ENCODE data around the gene TOMM70. TPM values are rescaled to one million over a fixed set of nuclear protein-coding genes. Genes with fewer than 3 reads are reported as not detected.

TOMM70 gene
- total RNA-seq, 2 donors from 2014 or later = 23.6 to 26.4 TPM

DNA sequence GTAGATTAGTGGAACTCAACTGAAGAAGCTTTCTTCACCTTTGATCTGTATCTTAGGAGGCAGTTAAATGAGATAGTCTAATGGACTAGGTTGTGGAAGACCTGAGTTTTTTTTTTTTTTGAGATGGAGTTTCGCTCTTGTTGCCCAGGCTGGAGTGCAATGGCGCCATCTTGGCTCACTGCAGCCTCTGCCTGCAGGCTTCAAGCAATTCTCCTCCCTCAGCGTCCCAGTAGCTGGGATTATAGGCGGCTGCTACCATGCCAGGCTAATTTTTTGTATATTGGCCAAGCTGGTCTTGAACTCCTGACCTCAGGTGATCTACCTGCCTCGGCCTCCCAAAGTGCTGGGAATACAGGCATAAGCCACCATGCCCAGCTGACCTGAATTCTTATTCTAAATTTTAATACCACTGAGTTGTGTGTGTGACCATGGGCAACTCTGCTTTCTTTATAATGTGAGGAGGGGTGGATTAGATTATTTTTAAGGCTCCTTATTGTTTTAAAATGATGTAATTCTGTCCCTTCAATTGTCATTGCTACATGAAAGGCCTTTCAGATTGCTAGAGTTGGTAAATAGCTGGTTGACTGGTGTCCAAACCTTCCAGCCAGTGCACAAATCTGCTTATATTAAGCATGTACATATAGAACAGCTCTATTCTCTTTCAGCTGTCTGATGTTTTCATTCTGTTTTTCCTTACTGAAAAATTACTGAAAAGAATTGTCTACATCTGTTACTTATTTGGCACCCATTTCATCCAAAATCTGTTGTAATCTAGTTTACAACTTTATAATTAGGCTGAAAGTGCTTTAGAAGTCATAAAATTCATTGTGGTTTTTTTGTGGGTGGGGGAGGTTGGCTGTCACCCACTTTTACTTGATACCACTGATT, 2.7 kb upstream of the TOMM70 start:
- Mint-ChIP-seq H3K27ac (no peak overlapping the region), H3K4me1 (peaks cover 29% of the 10 kb centered on the region), H3K36me3 (ENCODE audit: low read depth) (no peaks in the 10 kb centered on the region), H3K4me3 (no peak overlapping the region), H3K27me3 (no peaks in the 10 kb centered on the region)
- no peak for ATAC-seq
- H3K9me3 ChIP-seq (ENCODE audit: control insufficient read depth, low read length, poor library complexity, severe bottlenecking) = no peaks in the 10 kb centered on the region
- no peak for DNase-seq

DNA sequence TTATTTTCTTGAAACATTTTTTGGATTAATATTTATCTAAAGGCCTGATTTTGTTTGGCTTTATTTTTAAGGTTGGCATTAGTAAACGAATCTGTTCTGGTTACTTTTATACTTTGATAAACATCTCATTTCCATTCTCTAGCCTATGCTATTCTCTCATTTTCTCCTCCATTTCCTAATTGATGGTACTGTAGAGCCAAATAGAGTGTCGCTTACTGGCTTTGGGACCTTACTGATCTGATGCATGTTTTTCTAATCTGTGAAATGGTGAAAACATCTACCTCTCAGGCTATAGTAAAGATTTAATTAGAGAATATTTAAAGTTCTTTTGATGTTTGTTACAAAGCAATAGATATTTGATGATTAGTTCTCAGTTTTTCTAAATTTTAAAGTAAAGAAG, 2.0 kb upstream of the TOMM70 start:
- H3K4me3 Mint-ChIP-seq = no peak overlapping the region
- H3K36me3 Mint-ChIP-seq (ENCODE audit: low read depth) = no peaks in the 10 kb centered on the region
- H3K27me3 Mint-ChIP-seq = no peaks in the 10 kb centered on the region
- DNase-seq (no peak), ATAC-seq (no peak)
- peaks cover 30% of the 10 kb centered on the region for H3K4me1 Mint-ChIP-seq
- no peaks in the 10 kb centered on the region for H3K9me3 ChIP-seq (ENCODE audit: control insufficient read depth, low read length, poor library complexity, severe bottlenecking)
- peak overlapping the region; percentile 95 for H3K27ac Mint-ChIP-seq

DNA sequence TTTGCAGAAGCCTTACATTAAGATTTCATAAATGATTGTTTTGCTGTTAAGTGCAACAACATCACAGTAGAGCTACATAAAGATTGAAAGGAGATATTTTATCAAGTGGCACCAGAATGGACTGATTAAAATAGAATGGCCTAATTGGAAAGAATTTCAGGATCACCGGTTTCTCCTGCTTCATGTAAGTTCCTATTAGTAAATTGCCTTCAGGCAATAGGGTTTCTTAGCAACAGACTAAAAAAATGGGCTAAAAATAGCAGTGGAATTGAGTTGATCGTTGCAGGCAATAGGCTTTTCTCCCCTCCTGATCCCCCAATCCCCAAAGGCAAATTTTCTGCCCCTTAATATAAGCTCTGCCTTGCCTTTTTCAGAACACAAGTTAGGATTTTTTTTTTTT, 1.4 kb upstream of the TOMM70 start:
- no peaks in the 10 kb centered on the region for H3K9me3 ChIP-seq (ENCODE audit: control insufficient read depth, low read length, poor library complexity, severe bottlenecking)
- ATAC-seq (no peak), DNase-seq (no peak)
- peaks cover 32% of the 10 kb centered on the region for H3K4me1 Mint-ChIP-seq
- H3K27ac Mint-ChIP-seq = peak overlapping the region; percentile 95
- no peaks in the 10 kb centered on the region for H3K27me3 Mint-ChIP-seq
- H3K4me3 Mint-ChIP-seq = peak overlapping the region; percentile 98
- H3K36me3 Mint-ChIP-seq (ENCODE audit: low read depth) = no peaks in the 10 kb centered on the region

DNA sequence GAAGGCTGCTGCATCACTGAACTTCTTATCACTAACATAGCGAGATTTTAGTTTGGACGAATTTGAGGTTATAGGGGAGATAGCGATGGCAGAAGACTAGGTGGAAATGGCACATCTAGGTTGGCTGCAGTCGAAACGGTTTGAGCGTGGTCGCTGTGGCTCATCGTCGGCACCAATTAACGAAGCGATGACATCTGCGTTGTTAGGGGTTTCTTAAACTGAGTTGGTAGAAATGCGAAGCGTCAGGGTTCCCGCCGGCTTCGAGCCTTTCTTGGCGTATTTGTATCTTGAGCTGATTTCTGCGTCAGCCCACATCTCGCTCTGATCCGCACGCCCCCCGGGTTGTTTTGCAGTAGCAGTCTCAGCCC, 769 bp upstream of the TOMM70 start:
- no peaks in the 10 kb centered on the region for H3K36me3 Mint-ChIP-seq (ENCODE audit: low read depth)
- DNase-seq (peak; percentile 14 to 40 (median 18)), ATAC-seq (peak; percentile 33)
- peak overlapping the region; percentile 98 for H3K4me3 Mint-ChIP-seq
- H3K27ac Mint-ChIP-seq = peak overlapping the region; percentile 95
- no peaks in the 10 kb centered on the region for H3K27me3 Mint-ChIP-seq
- no peaks in the 10 kb centered on the region for H3K9me3 ChIP-seq (ENCODE audit: control insufficient read depth, low read length, poor library complexity, severe bottlenecking)
- H3K4me1 Mint-ChIP-seq = peaks cover 35% of the 10 kb centered on the region

DNA sequence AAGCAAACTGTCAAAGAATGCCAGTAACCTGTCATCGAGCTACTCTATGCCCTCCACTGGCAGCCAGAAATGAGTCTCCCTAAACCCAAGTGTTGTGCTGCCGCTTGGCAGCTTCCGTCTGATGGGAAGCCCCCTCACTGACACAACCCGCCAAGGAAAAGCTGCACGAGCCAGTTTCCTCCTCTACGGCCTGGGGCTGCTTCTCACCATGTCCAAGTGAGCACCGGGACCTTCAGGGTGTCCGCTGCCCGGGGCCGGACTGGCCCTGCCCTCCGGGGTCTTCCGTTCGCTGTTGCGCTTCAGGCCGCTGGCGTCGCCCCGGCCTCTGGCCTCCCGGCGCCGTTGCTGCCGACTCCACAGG, 490 bp downstream of the TOMM70 start:
- Mint-ChIP-seq H3K27me3 (no peaks in the 10 kb centered on the region), H3K4me3 (peak overlapping the region; percentile 98), H3K36me3 (ENCODE audit: low read depth) (no peaks in the 10 kb centered on the region), H3K4me1 (peaks cover 37% of the 10 kb centered on the region), H3K27ac (peak overlapping the region; percentile 95)
- H3K9me3 ChIP-seq (ENCODE audit: control insufficient read depth, low read length, poor library complexity, severe bottlenecking) = no peaks in the 10 kb centered on the region
- DNase-seq (peak in 1 of 3 donors; percentile 22), ATAC-seq (peak; percentile 20)

DNA sequence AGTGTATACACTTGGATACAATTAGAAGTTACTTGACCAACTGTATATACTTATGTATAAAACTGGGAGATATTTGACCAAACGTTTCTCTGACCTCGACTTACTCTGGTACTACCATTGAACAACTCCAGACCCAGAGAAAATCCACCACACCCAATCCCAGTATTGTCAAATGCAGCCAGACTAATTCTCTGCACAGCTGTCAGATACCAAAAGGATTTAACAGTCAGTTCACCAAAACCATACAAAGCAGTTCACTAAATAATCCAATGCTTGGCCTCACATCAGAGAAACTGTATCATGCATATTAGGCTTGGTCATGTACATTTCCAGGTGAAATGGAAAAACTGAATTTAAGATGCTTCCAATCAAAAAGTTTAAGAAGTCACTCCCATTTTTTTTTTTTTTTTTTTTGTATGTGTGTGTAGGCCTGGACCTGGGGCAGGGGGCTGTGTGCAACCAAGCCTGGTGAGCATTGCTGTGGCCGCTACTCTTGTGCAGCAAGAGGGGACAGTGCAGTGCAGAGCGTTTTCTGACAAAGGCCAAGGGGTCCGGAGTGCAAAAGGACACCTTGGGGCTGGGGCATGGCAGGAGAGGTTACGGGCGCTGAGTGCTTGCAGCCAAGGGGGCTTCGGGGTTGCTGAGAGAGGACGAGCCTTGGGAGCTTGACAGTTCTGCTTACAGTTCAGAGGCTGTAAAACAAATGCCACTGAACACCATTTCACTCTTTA, 1.4 kb downstream of the TOMM70 start:
- Mint-ChIP-seq H3K4me1 (peaks cover 37% of the 10 kb centered on the region), H3K4me3 (peak overlapping the region; percentile 98), H3K27ac (peak overlapping the region; percentile 95), H3K27me3 (no peaks in the 10 kb centered on the region), H3K36me3 (ENCODE audit: low read depth) (no peaks in the 10 kb centered on the region)
- ATAC-seq = no peak
- no peak for DNase-seq
- no peaks in the 10 kb centered on the region for H3K9me3 ChIP-seq (ENCODE audit: control insufficient read depth, low read length, poor library complexity, severe bottlenecking)

DNA sequence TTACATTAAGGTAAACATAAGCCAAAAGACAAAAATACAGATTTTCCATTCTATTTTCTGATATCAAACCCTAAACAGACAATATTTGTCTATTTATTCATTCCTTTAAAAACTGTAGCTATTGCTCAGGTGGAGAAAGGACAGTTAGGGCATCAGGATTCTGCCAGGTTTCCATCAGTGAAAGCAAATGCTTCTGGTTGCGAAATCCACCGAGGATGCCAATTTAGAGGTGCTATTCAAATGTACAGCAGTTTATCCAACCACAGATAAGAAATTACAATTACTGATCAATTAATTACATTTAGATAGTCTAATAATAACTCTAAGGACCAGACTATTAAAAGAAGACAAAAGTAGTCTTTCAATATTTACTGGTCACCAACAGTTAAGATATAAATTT, 3.9 kb downstream of the TOMM70 start:
- H3K4me1 Mint-ChIP-seq = peaks cover 39% of the 10 kb centered on the region
- DNase-seq = no peak
- H3K27ac Mint-ChIP-seq = no peak overlapping the region
- no peaks in the 10 kb centered on the region for H3K36me3 Mint-ChIP-seq (ENCODE audit: low read depth)
- H3K4me3 Mint-ChIP-seq = no peak overlapping the region
- H3K27me3 Mint-ChIP-seq = no peaks in the 10 kb centered on the region
- ATAC-seq = no peak
- H3K9me3 ChIP-seq (ENCODE audit: control insufficient read depth, low read length, poor library complexity, severe bottlenecking) = no peaks in the 10 kb centered on the region

DNA sequence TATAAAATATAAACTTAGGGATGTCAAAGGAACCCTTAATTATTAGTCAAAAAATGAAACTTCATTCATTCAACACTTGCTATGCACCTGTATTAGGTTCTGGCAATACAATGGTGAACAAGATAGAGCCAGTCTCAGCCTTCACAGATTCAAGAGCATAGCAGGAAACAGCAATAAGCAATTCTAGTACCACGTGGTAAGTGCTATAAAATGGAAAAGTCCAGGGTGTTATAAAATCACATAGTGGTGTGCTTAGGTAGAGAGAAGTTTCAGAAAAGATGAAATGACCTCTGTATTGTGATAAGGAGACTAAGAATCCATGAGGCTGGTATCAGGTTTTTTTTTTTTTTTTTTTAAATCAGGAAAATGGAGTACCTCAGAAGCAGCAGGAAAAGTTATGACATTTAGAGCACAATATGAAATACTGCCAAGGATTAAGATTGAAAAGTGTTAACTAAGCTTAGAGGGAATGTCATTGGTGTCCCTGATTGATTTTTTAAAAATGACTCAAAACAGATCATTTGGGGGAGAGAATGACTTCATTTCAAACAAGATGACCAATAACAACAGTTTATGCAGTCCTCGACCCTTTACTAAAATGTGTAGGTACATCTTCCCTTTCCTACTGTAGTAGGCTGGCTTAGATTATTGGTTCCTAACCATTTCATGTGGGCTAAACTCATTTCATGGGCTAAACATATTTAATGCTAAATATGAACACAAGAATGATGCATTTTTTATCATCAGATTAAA, 5.0 kb downstream of the TOMM70 start:
- Mint-ChIP-seq H3K4me1 (peaks cover 34% of the 10 kb centered on the region), H3K27me3 (no peaks in the 10 kb centered on the region), H3K4me3 (no peak overlapping the region), H3K27ac (no peak overlapping the region), H3K36me3 (ENCODE audit: low read depth) (no peaks in the 10 kb centered on the region)
- ATAC-seq (no peak), DNase-seq (no peak)
- H3K9me3 ChIP-seq (ENCODE audit: control insufficient read depth, low read length, poor library complexity, severe bottlenecking) = no peaks in the 10 kb centered on the region

DNA sequence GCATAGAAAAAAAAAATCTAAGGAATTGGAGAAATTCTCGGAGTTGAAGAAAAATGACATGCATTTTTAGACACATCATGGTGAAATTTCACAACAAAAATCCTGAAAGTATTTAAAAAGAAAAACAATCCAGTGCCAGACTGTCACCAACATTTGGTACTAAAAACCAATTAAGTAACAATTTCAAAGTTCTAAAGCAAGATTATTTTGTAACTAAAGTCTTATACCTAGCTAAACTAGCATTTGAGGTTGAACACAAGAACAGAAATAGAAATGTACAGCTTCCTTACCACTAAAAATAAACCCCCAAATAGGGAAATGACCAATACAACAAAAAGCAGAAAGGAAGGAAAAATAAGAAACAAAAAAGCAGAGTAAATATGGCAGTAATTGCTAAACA, 11.9 kb downstream of the TOMM70 start:
- no peak overlapping the region for H3K4me3 Mint-ChIP-seq

DNA sequence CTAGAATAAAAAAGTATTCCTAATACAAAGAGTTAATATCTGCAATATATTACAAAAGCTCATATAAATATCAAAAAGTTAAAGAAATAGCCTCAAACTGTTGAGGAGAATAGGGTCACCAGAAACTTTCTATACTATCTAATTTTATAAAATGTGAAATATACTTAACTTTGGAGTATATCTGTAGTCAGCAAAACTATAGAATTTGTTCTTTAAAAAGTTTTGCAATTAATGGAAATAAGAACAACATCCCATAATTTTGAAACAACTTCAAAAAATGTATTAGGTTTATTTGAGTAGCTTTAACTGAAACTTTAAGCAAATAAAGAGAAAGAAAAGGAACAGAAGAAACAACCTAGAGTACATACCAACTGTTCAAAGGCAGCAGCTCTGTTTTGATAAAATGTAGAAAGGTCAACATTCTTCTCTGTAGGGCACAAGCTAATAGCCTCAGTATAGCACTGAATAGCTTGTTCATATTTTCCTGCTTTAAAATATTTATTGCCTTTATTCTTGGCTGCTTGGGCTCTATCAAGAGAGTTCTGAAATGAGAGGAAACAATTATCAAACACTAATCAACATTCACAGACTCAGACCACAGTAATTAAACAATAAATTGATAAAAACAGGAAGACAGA, 14.3 kb downstream of the TOMM70 start:
- Mint-ChIP-seq H3K4me3 (no peak overlapping the region), H3K27me3 (no peaks in the 10 kb centered on the region), H3K4me1 (peaks cover 15% of the 10 kb centered on the region), H3K27ac (peak overlapping the region; percentile 75), H3K36me3 (ENCODE audit: low read depth) (peaks cover 11% of the 10 kb centered on the region)
- DNase-seq (no peak), ATAC-seq (no peak)
- H3K9me3 ChIP-seq (ENCODE audit: control insufficient read depth, low read length, poor library complexity, severe bottlenecking) = no peaks in the 10 kb centered on the region

More for the DNA sequence above, 11.9 kb downstream of the TOMM70 start:
- Mint-ChIP-seq H3K27ac (no peak overlapping the region), H3K36me3 (ENCODE audit: low read depth) (peaks cover 11% of the 10 kb centered on the region), H3K27me3 (no peaks in the 10 kb centered on the region), H3K4me1 (peaks cover 18% of the 10 kb centered on the region)
- H3K9me3 ChIP-seq (ENCODE audit: control insufficient read depth, low read length, poor library complexity, severe bottlenecking) = no peaks in the 10 kb centered on the region
- no peak for DNase-seq
- no peak for ATAC-seq

DNA sequence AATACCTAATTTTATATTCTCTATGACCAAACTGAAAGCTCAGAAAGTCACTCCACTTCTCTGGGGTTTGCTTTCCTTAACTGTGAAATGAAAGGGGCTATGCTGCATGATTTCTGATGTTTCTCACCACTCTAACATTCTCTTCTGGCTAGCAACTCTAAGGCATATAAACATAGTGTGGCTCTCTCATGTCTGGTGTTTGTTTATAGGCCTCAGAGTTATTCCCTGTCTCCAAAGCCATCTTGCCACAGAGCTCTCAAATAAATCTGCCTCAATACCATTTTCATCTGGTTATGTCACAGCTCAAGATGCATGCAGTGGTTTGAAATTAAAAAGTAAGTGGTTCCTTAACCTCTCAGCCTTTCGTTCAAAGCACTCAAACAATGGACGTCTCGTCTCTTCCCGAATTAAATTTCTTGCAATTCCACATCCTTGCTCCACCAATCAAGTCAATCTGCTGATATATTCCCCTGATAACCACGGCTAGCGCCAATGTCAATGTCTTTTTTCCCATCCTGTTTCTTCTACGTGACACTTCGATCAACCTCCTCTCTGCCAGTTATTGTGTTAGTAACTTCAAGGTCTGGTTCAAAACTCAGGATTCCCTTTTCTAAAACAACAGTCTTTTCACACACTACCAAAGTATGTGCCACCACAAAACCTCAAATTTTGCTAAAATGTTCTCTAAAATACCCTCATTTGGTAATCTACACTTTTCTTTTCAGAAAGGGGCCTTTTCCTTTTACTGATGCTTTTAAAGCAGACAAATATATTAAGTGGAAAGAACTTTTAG, 16.0 kb downstream of the TOMM70 start:
- ATAC-seq (no peak), DNase-seq (no peak)
- peaks cover 15% of the 10 kb centered on the region for H3K4me1 Mint-ChIP-seq
- H3K4me3 Mint-ChIP-seq = no peak overlapping the region
- no peaks in the 10 kb centered on the region for H3K9me3 ChIP-seq (ENCODE audit: control insufficient read depth, low read length, poor library complexity, severe bottlenecking)
- H3K27ac Mint-ChIP-seq = peak overlapping the region; percentile 78
- peaks cover 13% of the 10 kb centered on the region for H3K36me3 Mint-ChIP-seq (ENCODE audit: low read depth)
- no peaks in the 10 kb centered on the region for H3K27me3 Mint-ChIP-seq

DNA sequence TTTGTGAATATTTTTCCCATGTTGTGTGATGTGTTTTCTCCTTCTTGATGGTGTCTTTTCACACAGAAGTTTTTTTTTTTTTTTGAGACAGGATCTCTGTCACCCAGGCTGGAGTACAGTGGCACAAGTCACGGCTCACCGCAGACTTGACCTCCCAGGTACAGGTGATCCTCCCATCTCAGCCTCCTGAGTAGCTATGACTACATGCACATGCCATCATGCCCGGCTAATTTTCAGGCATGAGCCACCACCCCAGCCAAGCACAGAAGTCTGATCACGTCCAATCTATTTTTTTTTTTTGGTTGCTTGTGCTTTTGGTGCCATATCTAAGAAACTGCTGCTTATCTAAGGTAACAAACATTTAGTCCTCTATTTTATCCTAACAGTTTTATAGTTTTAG, 24.6 kb downstream of the TOMM70 start:
- no peaks in the 10 kb centered on the region for H3K9me3 ChIP-seq (ENCODE audit: control insufficient read depth, low read length, poor library complexity, severe bottlenecking)
- Mint-ChIP-seq H3K27me3 (no peaks in the 10 kb centered on the region), H3K36me3 (ENCODE audit: low read depth) (no peaks in the 10 kb centered on the region), H3K4me1 (no peaks in the 10 kb centered on the region), H3K4me3 (no peak overlapping the region), H3K27ac (no peak overlapping the region)
- no peak for DNase-seq
- no peak for ATAC-seq

All from T-helper 17 cell (primary cell).